Measurements from ENCODE around the gene DLK1.

DLK1 gene

GRCh38 chr14:100714258-100714892 lies 12.3 kb upstream of the DLK1 start:
- DNase-seq, result peak; percentile 69

GRCh38 chr14:100715332-100715731 lies 11.4 kb upstream of the DLK1 start:
- no peak for DNase-seq

GRCh38 chr14:100715803-100716202 lies 10.9 kb upstream of the DLK1 start:
- DNase-seq, result no peak

- DNase-seq, result no peak
These were observed 9.3 kb upstream of the DLK1 start for GRCh38 chr14:100717386-100717785.

GRCh38 chr14:100719976-100720520 lies 6.6 kb upstream of the DLK1 start:
- no peak for DNase-seq

GRCh38 chr14:100721568-100721967 lies 5.1 kb upstream of the DLK1 start:
- DNase-seq, result no peak

GRCh38 chr14:100722367-100722766 lies 4.3 kb upstream of the DLK1 start:
- DNase-seq, result no peak

GRCh38 chr14:100723135-100723829 lies 3.4 kb upstream of the DLK1 start:
- DNase-seq, result no peak

- no peak for DNase-seq
These were observed 2.8 kb upstream of the DLK1 start for GRCh38 chr14:100723830-100724437.

GRCh38 chr14:100724536-100724935 lies 2.2 kb upstream of the DLK1 start:
- no peak for DNase-seq

GRCh38 chr14:100725587-100726387 lies 905 bp upstream of the DLK1 start:
- no peak for DNase-seq

- no peak for DNase-seq
These were observed 587 bp downstream of the DLK1 start for GRCh38 chr14:100727086-100727872.

- DNase-seq, result no peak
These were observed 1.2 kb downstream of the DLK1 start for GRCh38 chr14:100727873-100728240.

- DNase-seq, result no peak
These were observed 2.3 kb downstream of the DLK1 start for GRCh38 chr14:100728962-100729361.

GRCh38 chr14:100729982-100730381 lies 3.3 kb downstream of the DLK1 start:
- no peak for DNase-seq

GRCh38 chr14:100730581-100730980 lies 3.9 kb downstream of the DLK1 start:
- DNase-seq, result no peak

- DNase-seq, result no peak
These were observed 4.4 kb downstream of the DLK1 start for GRCh38 chr14:100731011-100731670.

GRCh38 chr14:100731846-100732765 lies 5.4 kb downstream of the DLK1 start:
- DNase-seq, result no peak

GRCh38 chr14:100732766-100733100 lies 6.0 kb downstream of the DLK1 start:
- no peak for DNase-seq

- no peak for DNase-seq
These were observed 6.6 kb downstream of the DLK1 start for GRCh38 chr14:100733152-100733850.

All from GF-D8 (cell line).